ENCODE data around the gene USP40. TPM values are rescaled to one million over a fixed set of nuclear protein-coding genes. Genes with fewer than 3 reads are reported as not detected.

Gene USP40
- total RNA-seq, 1 experiment from 2014 or later, result 10.3 TPM

DNA sequence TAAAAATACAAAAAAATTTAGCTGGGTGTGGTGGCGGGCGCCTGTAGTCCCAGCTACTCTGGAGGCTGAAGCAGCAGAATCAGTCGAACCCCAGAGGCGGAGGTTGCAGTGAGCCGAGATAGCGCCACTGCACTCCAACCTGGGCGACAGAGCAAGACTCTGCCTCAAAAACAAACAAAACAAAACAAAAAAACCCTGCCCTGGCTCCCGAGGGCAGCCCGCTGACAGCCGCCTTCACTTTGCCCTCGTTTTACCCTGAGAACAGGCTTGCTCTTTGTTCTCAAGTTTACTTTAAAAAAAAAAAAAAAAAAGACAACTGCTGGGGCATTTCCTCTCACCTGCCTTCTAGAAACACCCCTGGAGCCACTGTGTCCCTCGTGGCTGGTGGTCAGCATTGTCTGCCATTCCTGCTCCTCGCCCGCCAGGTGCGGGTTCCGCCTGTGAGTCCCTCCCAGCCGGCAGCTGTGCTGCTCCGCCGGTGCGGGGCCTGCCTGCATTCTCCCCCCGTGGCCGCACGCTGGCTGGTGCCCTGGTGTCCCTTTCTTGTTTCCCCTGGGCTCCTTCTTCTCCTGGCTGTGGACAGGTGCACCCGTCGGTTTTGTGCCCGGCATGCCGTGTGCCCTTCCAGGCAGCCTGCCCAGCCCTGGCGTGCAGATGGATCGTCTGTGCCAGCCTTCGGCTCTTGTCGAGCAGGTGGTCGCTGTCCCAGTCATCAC lies 105.7 kb downstream of the USP40 start (continued):
- TF ChIP-seq ARID4B (CRISPR knock-in tag; IDR thresholded peaks at IDR 0.05; ENCODE audit: borderline replicate concordance), result no peak
- TF ChIP-seq TEAD1 (CRISPR knock-in tag; IDR thresholded peaks at IDR 0.05), result no peak
- TF ChIP-seq, protein P1, sequence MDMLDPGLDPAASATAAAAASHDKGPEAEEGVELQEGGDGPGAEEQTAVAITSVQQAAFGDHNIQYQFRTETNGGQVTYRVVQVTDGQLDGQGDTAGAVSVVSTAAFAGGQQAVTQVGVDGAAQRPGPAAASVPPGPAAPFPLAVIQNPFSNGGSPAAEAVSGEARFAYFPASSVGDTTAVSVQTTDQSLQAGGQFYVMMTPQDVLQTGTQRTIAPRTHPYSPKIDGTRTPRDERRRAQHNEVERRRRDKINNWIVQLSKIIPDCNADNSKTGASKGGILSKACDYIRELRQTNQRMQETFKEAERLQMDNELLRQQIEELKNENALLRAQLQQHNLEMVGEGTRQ (CRISPR knock-in tag; IDR thresholded peaks at IDR 0.05), result no peak
- TF ChIP-seq ZNF121 (CRISPR knock-in tag; IDR thresholded peaks at IDR 0.05), result no peak

- ATAC-seq (no peak), DNase-seq (ENCODE audit: low spot score) (no peak)
- Mint-ChIP-seq H3K27ac (no peak overlapping the region), H3K27me3 (ENCODE audit: low read depth) (no peaks in the 10 kb centered on the region), H3K9me3 (no peaks in the 10 kb centered on the region), H3K4me3 (no peak overlapping the region), H3K4me1 (no peaks in the 10 kb centered on the region), H3K36me3 (peaks cover 40% of the 10 kb centered on the region)
- ChIA-PET POLR2A (no interaction called here), CTCF (interaction anchor here (1.5 kb wide), 1 partner anchor 11 kb away, joined by 8 read pairs; no protein-coding TSS in a partner anchor)
- TF ChIP-seq SOX15 (CRISPR knock-in tag; IDR thresholded peaks at IDR 0.05) (no peak), NFYB (CRISPR knock-in tag; conservative IDR thresholded peaks at IDR 0.05; ENCODE audit: low read depth) (no peak), KAT7 (CRISPR knock-in tag; IDR thresholded peaks at IDR 0.05; ENCODE audit: borderline replicate concordance) (no peak), IRF2 (CRISPR knock-in tag; IDR thresholded peaks at IDR 0.05; ENCODE audit: borderline replicate concordance, low read depth) (no peak)
Observed at GRCh38 chr2:233459426-233459825, 107.2 kb downstream of the USP40 start.

DNA sequence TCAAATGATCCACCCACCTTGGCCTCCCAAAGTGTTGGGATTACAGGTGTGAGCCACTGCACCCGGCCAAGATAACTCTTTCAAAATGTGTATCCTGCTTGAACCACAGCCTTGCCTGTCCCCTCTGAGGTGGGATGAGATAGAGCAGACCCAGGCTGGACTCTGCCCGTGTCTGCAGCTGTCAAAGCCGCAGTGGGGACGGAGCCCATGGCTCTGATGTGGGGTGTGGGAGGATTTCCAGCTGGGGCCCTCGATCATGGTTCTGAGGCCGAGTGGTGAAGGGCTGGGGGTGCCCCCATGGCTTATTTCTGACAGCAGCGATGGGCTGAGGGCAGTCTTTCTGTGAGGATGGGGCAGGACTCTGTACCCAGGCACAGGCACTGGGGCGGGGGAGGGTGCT lies 107.8 kb downstream of the USP40 start:
- ChIA-PET CTCF (interaction anchor here (1.5 kb wide), 1 partner anchor 10 kb away, joined by 8 read pairs; no protein-coding TSS in a partner anchor), POLR2A (no interaction called here)
- Mint-ChIP-seq H3K4me3 (no peak overlapping the region), H3K4me1 (no peaks in the 10 kb centered on the region), H3K27ac (no peak overlapping the region), H3K36me3 (peaks cover 37% of the 10 kb centered on the region), H3K9me3 (no peaks in the 10 kb centered on the region), H3K27me3 (ENCODE audit: low read depth) (no peaks in the 10 kb centered on the region)
- ATAC-seq, result no peak
- DNase-seq (ENCODE audit: low spot score), result no peak
- TF ChIP-seq ZNF425 (CRISPR knock-in tag; conservative IDR thresholded peaks at IDR 0.05), result no peak
- TF ChIP-seq ZBTB21 (CRISPR knock-in tag; IDR thresholded peaks at IDR 0.05; ENCODE audit: borderline replicate concordance), result no peak
- TF ChIP-seq, protein P2, sequence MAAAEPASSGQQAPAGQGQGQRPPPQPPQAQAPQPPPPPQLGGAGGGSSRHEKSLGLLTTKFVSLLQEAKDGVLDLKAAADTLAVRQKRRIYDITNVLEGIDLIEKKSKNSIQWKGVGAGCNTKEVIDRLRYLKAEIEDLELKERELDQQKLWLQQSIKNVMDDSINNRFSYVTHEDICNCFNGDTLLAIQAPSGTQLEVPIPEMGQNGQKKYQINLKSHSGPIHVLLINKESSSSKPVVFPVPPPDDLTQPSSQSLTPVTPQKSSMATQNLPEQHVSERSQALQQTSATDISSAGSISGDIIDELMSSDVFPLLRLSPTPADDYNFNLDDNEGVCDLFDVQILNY (CRISPR knock-in tag; IDR thresholded peaks at IDR 0.05), result no peak
- TF ChIP-seq, protein P3, sequence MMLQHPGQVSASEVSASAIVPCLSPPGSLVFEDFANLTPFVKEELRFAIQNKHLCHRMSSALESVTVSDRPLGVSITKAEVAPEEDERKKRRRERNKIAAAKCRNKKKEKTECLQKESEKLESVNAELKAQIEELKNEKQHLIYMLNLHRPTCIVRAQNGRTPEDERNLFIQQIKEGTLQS (CRISPR knock-in tag; conservative IDR thresholded peaks at IDR 0.05), result no peak
- TF ChIP-seq ARID4B (CRISPR knock-in tag; IDR thresholded peaks at IDR 0.05; ENCODE audit: borderline replicate concordance), result no peak
- TF ChIP-seq JAZF1 (CRISPR knock-in tag; IDR thresholded peaks at IDR 0.05), result no peak
- no peak for TF ChIP-seq ZNF396 (CRISPR knock-in tag; IDR thresholded peaks at IDR 0.05; ENCODE audit: borderline replicate concordance)
- no peak for TF ChIP-seq SMAD4 (CRISPR knock-in tag; IDR thresholded peaks at IDR 0.05)
- TF ChIP-seq ZNF232 (CRISPR knock-in tag; IDR thresholded peaks at IDR 0.05), result no peak
- TF ChIP-seq ZNF317 (CRISPR knock-in tag; IDR thresholded peaks at IDR 0.05; ENCODE audit: borderline replicate concordance, low read depth), result no peak
- TF ChIP-seq ZNF671 (CRISPR knock-in tag; IDR thresholded peaks at IDR 0.05), result no peak
- TF ChIP-seq TEAD4 (CRISPR knock-in tag; IDR thresholded peaks at IDR 0.05), result no peak
- no peak for TF ChIP-seq GABPB1 (CRISPR knock-in tag; IDR thresholded peaks at IDR 0.05)
